ENCODE data around the gene B4GALNT3. TPM values are rescaled to one million over a fixed set of nuclear protein-coding genes. Genes with fewer than 3 reads are reported as not detected.

B4GALNT3 gene
- total and polyA plus RNA-seq, 7 donors = 0.21 to 4.0 (median 0.57) TPM

GRCh38 chr12:442235-442884, 17.4 kb upstream of the B4GALNT3 start:
- no peak for DNase-seq
- Histone ChIP-seq H3K4me3 (no peak overlapping the region), H3K27ac (no peak overlapping the region), H3K27me3 (ENCODE audit: insufficient read depth in 3 of 3, low read length in 2 of 3) (no peaks in the 10 kb centered on the region), H3K36me3 (ENCODE audit: insufficient read depth in 1 of 2, low read depth in 1 of 2) (peaks cover 0 to 29% of the 10 kb centered on the region in 2 donors), H3K4me1 (no peaks in the 10 kb centered on the region), H3K9me3 (no peaks in the 10 kb centered on the region)
- peak in 2 of 4 donors; percentile 61 to 72 for ATAC-seq
- intact Hi-C loops (cut with DNase I) = loop anchor here (2.0 kb wide), 1 partner anchor 104 kb away; no protein-coding TSS in a partner anchor
- TF ChIP-seq CTCF (IDR thresholded peaks at IDR 0.05) = peak; percentile 79
- WGBS, 3 donors = 57 to 61% (median 58%) methylated on average over 16 of the region's 16 CpGs

DNA sequence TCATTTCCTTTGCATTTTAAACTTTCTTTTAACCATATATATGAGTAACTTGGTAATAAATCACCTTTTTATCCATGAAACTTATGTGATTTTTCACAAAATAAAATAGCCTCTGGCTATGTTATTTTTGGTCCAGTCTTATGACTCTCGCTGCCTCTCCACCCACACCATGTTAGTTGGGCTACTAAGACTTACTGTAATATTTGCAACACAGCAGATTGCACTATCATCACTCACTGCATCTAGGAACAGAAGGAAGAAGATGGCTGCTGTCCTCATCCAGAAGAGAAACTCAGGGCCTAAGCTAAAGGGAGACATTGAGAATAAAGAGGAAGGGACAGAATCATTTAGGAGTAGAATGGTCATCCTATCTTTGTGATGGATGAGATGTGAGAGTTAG, 12.6 kb upstream of the B4GALNT3 start:
- Histone ChIP-seq H3K9me3 (no peaks in the 10 kb centered on the region), H3K36me3 (ENCODE audit: insufficient read depth in 1 of 2, low read depth in 1 of 2) (no peaks in the 10 kb centered on the region), H3K27me3 (ENCODE audit: insufficient read depth in 3 of 3, low read length in 2 of 3) (no peaks in the 10 kb centered on the region), H3K4me1 (no peaks in the 10 kb centered on the region), H3K4me3 (no peak overlapping the region), H3K27ac (no peak overlapping the region)
- DNase-seq = no peak
- WGBS, 3 donors = 88 to 98% (median 98%) methylated on average over 1 of the region's 1 CpG
- intact Hi-C loops (cut with DNase I) = loop anchor here in 1 of 2 donors (5.0 kb wide), 1 partner anchor 575 kb away; no protein-coding TSS in a partner anchor
- ATAC-seq = no peak
- TF ChIP-seq CTCF (IDR thresholded peaks at IDR 0.05) = no peak

- Histone ChIP-seq H3K36me3 (ENCODE audit: insufficient read depth in 1 of 2, low read depth in 1 of 2) (no peaks in the 10 kb centered on the region), H3K27me3 (ENCODE audit: insufficient read depth in 3 of 3, low read length in 2 of 3) (no peaks in the 10 kb centered on the region), H3K4me3 (no peak overlapping the region), H3K4me1 (no peaks in the 10 kb centered on the region), H3K9me3 (no peaks in the 10 kb centered on the region), H3K27ac (no peak overlapping the region)
- intact Hi-C loops (cut with DNase I) = loop anchor here in 1 of 2 donors (5.0 kb wide), 1 partner anchor 573 kb away; no protein-coding TSS in a partner anchor
- no peak for ATAC-seq
- WGBS, 3 donors = 61 to 82% (median 76%) methylated on average over 4 of the region's 4 CpGs
- DNase-seq = no peak
- TF ChIP-seq CTCF (IDR thresholded peaks at IDR 0.05) = no peak
These were observed 10.5 kb upstream of the B4GALNT3 start for GRCh38 chr12:449203-449602.

DNA sequence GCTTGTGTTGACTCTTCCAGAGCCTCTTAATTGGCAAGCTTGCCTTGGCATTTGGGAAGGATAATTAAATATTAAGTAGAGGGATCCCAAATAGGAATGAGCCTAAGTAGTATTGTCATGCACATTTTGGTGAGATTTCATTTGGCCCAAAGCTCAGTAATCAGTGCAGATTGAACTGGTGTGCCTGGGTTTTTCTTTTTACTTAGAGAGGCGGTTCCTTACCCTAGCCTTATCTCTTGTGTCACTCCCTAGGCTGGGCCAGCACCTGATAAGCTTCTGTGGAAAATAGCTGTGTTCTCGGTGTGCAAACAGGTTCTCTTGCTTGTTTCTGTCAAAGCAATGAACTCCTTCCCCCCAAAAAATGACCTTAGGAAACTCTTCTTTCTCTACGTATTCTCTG, 9.3 kb upstream of the B4GALNT3 start:
- no peaks in the 10 kb centered on the region for H3K27me3 ChIP-seq (ENCODE audit: insufficient read depth in 3 of 3, low read length in 2 of 3)
- no peaks in the 10 kb centered on the region for H3K4me1 ChIP-seq
- H3K4me3 ChIP-seq = no peak overlapping the region
- no peak for ATAC-seq
- H3K9me3 ChIP-seq = no peaks in the 10 kb centered on the region
- H3K36me3 ChIP-seq (ENCODE audit: insufficient read depth in 1 of 2, low read depth in 1 of 2) = no peaks in the 10 kb centered on the region
- 89 to 97% (median 95%) methylated on average over 3 of the region's 3 CpGs for WGBS, 3 donors
- intact Hi-C loops (cut with DNase I) = loop anchor here in 1 of 2 donors (5.0 kb wide), 1 partner anchor 52 kb away; no protein-coding TSS in a partner anchor
- no peak for DNase-seq
- TF ChIP-seq CTCF (IDR thresholded peaks at IDR 0.05) = no peak
- no peak overlapping the region for H3K27ac ChIP-seq
